ENCODE results near the gene FZR1. TPM values are rescaled to one million over a fixed set of nuclear protein-coding genes. Genes with fewer than 3 reads are reported as not detected.

FZR1 gene
- total RNA-seq, 4 donors from 2014 or later, result 29.1 to 107 (median 35.3) TPM

DNA sequence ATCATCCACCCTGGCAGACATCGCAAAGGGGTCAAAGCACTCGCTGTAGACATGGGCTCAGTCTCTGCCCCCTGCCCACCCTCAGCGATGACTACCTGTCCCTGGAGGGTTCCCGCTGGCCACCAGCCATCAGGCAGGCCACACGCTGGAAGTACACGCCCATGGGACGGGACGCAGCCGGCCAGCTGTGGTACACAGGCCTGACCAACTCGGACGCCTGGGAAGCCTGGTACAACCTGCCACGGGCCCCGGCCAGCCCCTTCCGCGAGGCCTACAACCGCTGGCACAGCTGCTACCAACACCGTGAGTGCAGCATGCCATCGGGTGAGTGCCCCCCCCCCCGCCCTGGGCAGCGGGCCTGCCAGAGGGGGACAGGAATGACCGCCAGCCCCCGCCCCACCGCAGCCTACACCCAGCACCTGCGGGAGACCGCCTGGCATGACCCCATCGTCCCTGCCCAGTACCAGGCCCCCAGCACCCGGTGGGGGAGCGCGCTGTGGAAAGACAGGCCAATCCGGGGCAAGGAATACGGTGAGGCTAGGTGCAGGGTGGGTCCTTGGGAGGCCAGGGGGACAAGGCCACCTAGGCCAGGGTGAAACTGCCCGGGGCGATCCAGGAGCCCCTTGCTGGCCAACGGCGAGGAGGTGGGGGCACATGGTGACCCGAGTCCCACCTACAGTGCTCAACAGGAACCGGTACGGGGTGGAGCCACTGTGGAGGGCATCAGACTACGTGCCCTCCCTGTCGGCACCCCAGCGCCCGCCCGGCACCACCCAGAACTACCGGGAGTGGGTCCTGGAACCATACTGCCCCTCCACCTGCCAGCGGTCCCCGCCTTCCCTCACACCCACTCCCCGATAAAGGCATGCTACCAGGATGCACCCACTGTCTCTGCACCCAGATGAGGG is 37.3 kb downstream of the FZR1 start:
- intact Hi-C loops (cut with DNase I; ENCODE audit: low total_unique reads), result loop anchor here (5.0 to 10.0 kb wide), 2 partner anchors 74 to 161 kb away; partner anchors contain the start of genes PIP5K1C and TJP3
- H3K4me3 ChIP-seq, result no peak overlapping the region
- no peaks in the 10 kb centered on the region for H3K4me1 ChIP-seq
- in situ Hi-C loops (cut with MboI; ENCODE audit: low pct_ligation_motif_present in 1 of 4, low pct_unique_long_range_greater_than_20kb in 1 of 4, low sequenced_read_pairs in 3 of 4), result no loop called here
- WGBS, 2 donors (ENCODE audit: low coverage in 1 of 2), result 84% methylated on average over 39 of the region's 47 CpGs; no CpG with 5 or more reads in 1 of the 2 donors
- TF ChIP-seq, protein P1, sequence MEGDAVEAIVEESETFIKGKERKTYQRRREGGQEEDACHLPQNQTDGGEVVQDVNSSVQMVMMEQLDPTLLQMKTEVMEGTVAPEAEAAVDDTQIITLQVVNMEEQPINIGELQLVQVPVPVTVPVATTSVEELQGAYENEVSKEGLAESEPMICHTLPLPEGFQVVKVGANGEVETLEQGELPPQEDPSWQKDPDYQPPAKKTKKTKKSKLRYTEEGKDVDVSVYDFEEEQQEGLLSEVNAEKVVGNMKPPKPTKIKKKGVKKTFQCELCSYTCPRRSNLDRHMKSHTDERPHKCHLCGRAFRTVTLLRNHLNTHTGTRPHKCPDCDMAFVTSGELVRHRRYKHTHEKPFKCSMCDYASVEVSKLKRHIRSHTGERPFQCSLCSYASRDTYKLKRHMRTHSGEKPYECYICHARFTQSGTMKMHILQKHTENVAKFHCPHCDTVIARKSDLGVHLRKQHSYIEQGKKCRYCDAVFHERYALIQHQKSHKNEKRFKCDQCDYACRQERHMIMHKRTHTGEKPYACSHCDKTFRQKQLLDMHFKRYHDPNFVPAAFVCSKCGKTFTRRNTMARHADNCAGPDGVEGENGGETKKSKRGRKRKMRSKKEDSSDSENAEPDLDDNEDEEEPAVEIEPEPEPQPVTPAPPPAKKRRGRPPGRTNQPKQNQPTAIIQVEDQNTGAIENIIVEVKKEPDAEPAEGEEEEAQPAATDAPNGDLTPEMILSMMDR (IDR thresholded peaks at IDR 0.05), result no peak
- no peak for TF ChIP-seq POLR2A (IDR thresholded peaks at IDR 0.05)
- no peak for TF ChIP-seq POLR2AphosphoS5 (IDR thresholded peaks at IDR 0.05)
- TF ChIP-seq EP300 (IDR thresholded peaks at IDR 0.05; ENCODE audit: low read depth), result no peak
- no peak for DNase-seq
- no peak overlapping the region for H3K27ac ChIP-seq
- no peaks in the 10 kb centered on the region for H3K27me3 ChIP-seq
- no peaks in the 10 kb centered on the region for H3K9me3 ChIP-seq
- H3K36me3 ChIP-seq, result no peaks in the 10 kb centered on the region

DNA sequence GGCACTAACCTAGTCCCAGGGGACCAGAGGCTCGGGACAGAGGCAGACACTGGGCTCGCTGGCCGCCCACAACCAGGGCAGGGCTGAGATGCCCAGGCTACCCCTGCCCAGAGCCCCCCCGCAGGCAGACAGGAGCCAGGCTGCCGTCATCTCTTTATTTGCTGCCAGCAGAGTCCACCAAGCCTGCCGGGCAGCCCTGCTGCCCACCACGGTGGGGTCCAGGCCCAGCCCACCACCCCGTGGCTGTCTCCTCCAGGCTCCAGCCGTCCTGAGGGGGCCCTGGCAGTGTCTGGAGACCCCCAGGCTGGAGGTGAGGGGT is 37.9 kb downstream of the FZR1 start:
- in situ Hi-C loops (cut with MboI; ENCODE audit: low pct_ligation_motif_present in 1 of 4, low pct_unique_long_range_greater_than_20kb in 1 of 4, low sequenced_read_pairs in 3 of 4) (no loop called here), intact Hi-C loops (cut with DNase I; ENCODE audit: low total_unique reads) (loop anchor here (5.0 to 10.0 kb wide), 2 partner anchors 73 to 161 kb away; partner anchors contain the start of genes PIP5K1C and TJP3)
- H3K36me3 ChIP-seq, result no peaks in the 10 kb centered on the region
- H3K27ac ChIP-seq, result no peak overlapping the region
- WGBS, 2 donors (ENCODE audit: low coverage in 1 of 2), result 82% methylated on average over 9 of the region's 9 CpGs; no CpG with 5 or more reads in 1 of the 2 donors
- H3K9me3 ChIP-seq, result no peaks in the 10 kb centered on the region
- H3K27me3 ChIP-seq, result no peaks in the 10 kb centered on the region
- H3K4me1 ChIP-seq, result no peaks in the 10 kb centered on the region
- no peak overlapping the region for H3K4me3 ChIP-seq
- TF ChIP-seq, protein P1 (IDR thresholded peaks at IDR 0.05), result no peak
- no peak for DNase-seq

DNA sequence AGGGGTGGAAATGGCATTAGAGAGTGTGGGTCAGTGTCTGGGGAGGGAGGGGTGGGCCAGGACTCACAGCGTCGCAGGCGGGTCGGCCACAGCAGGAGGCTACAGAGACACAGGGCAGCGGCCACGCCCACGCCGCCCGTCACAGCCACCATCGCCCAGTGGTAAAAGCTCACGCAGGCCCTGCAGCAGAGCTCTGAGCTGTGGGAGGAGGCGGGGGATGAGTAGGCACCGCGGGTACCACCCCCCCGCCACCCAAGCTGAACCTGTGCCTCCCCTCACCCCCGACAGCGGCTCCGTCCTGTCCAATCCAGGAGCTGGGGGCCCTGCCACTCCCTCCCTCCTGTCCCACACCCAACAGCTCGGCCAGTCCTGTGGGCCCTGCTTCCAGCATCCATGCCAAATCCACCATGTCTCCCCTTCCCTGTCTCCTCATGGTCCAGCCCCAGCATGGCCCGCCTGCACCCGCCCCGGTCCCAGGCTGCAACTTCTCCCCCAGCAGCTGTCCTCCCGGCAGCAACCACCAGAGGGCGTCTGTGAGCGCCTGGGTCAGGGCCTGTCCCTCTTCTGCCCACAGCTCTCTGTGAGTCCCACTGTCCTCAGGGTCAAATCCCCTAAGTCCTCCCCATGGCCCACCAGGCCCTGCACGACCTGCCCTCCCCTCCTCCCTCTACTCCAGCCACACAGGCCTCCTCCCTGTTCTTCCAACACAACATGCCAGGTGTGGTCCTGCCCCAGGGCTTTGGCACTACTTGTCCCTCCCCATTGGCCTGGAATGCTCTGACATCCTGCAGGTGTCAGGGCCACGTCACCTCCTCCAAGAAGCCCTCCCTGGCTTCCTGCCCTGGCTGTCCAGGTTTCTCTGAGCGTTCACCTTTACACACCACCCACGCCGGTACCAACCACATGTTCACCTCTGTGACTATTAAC is 38.9 kb downstream of the FZR1 start:
- TF ChIP-seq, protein P1 (IDR thresholded peaks at IDR 0.05), result peak; percentile 94 to 97 (median 94)
- TF ChIP-seq POLR2A (IDR thresholded peaks at IDR 0.05), result no peak
- no peaks in the 10 kb centered on the region for H3K27me3 ChIP-seq
- no peak overlapping the region for H3K4me3 ChIP-seq
- in situ Hi-C loops (cut with MboI; ENCODE audit: low pct_ligation_motif_present in 1 of 4, low pct_unique_long_range_greater_than_20kb in 1 of 4, low sequenced_read_pairs in 3 of 4) (no loop called here), intact Hi-C loops (cut with DNase I; ENCODE audit: low total_unique reads) (loop anchor here (5.0 to 10.0 kb wide), 2 partner anchors 72 to 160 kb away; partner anchors contain the start of genes PIP5K1C and TJP3)
- H3K36me3 ChIP-seq, result no peaks in the 10 kb centered on the region
- H3K4me1 ChIP-seq, result no peaks in the 10 kb centered on the region
- peak; percentile 80 for DNase-seq
- H3K9me3 ChIP-seq, result no peaks in the 10 kb centered on the region
- H3K27ac ChIP-seq, result no peak overlapping the region
- 55 to 80% methylated on average over 4 to 30 of the region's 30 CpGs for WGBS, 2 donors (ENCODE audit: low coverage in 1 of 2)

DNA sequence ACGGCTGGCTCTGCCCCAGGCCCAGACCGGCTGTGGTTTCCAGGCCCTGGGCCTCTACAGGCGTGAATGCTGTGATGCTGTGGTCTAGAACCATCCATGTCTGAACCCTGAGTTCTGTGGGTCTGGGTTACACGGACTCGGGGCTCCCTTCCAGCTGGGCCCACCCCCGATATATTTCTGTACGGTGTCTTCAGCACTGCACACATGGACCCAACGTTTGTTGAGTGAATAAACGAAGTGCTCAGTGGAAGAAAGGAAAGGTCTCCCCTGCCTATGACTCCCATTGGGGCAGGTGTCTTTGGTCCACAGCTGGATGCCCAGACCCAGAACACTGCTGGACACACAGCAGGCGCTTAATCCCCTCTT is 39.5 kb downstream of the FZR1 start:
- intact Hi-C loops (cut with DNase I; ENCODE audit: low total_unique reads), result loop anchor here (10.0 kb wide), 1 partner anchor 159 kb away; the partner anchor contains the start of genes PIP5K1C and TJP3
- H3K9me3 ChIP-seq, result no peaks in the 10 kb centered on the region
- H3K27me3 ChIP-seq, result no peaks in the 10 kb centered on the region
- TF ChIP-seq POLR2AphosphoS5 (IDR thresholded peaks at IDR 0.05), result no peak
- TF ChIP-seq EP300 (IDR thresholded peaks at IDR 0.05; ENCODE audit: low read depth), result no peak
- TF ChIP-seq POLR2A (IDR thresholded peaks at IDR 0.05), result no peak
- TF ChIP-seq, protein P1 (IDR thresholded peaks at IDR 0.05), result no peak
- in situ Hi-C loops (cut with MboI; ENCODE audit: low pct_ligation_motif_present in 1 of 4, low pct_unique_long_range_greater_than_20kb in 1 of 4, low sequenced_read_pairs in 3 of 4), result no loop called here
- no peaks in the 10 kb centered on the region for H3K36me3 ChIP-seq
- H3K4me3 ChIP-seq, result no peak overlapping the region
- 81 to 100% methylated on average over 2 to 10 of the region's 10 CpGs for WGBS, 2 donors (ENCODE audit: low coverage in 1 of 2)
- H3K27ac ChIP-seq, result no peak overlapping the region
- DNase-seq, result no peak
- no peaks in the 10 kb centered on the region for H3K4me1 ChIP-seq

All from transverse colon (tissue), 4 donors.